Parathyroid adenoma (tissue), 2 donors: ENCODE results near the gene KLHL26.

ENCODE experiments used
- H2AFZ ChIP-seq: fragments of 300-600 bp; sonication (generic); one replicate; pipeline ENCODE4 v1.7.0; 2017; ENCODE audit warnings: antibody characterized with exemption, mild to moderate bottlenecking
- H3K27ac ChIP-seq: fragments of 300-600 bp; sonication (generic); one replicate; pipeline ENCODE4 v1.7.0; 2017
- H3K27me3 ChIP-seq: fragments of 300-600 bp; sonication (generic); one replicate; pipeline ENCODE4 v1.7.0; 2017; ENCODE audit warnings: low read length; ENCODE audit not compliant: control insufficient read depth, insufficient read depth
- H3K36me3 ChIP-seq: fragments of 300-600 bp; sonication (generic); one replicate; pipeline ENCODE4 v1.7.0; 2017; ENCODE audit warnings: low read length; ENCODE audit not compliant: control insufficient read depth, insufficient read depth
- H3K4me1 ChIP-seq: fragments of 300-600 bp; sonication (generic); one replicate; pipeline ENCODE4 v1.7.0; 2017; ENCODE audit warnings: control low read depth
- H3K4me2 ChIP-seq: fragments of 300-600 bp; sonication (generic); one replicate; pipeline ENCODE4 v1.7.0; 2017; ENCODE audit warnings: low read length
- H3K4me3 ChIP-seq: fragments of 300-600 bp; sonication (generic); one replicate; pipeline ENCODE4 v1.7.0; 2017; ENCODE audit warnings: low read depth, low read length
- H3K79me2 ChIP-seq: fragments of 300-600 bp; sonication (generic); one replicate; pipeline ENCODE4 v1.7.0; 2017; ENCODE audit warnings: control low read depth
- H3K9ac ChIP-seq: fragments of 300-600 bp; sonication (generic); one replicate; pipeline ENCODE4 v1.7.0; 2017; ENCODE audit warnings: mild to moderate bottlenecking
- H3K9me3 ChIP-seq: fragments of 300-600 bp; sonication (generic); one replicate; pipeline ENCODE4 v1.7.0; 2017; ENCODE audit warnings: low read length; ENCODE audit not compliant: control insufficient read depth
- CTCF ChIP-seq: fragments of 300-600 bp; sonication (generic); IDR thresholded peaks from one replicate; pipeline ENCODE4 v1.7.0; 2017; ENCODE audit warnings: antibody characterized with exemption, mild to moderate bottlenecking
- donor health status: primary hyperparathyroidism.

KLHL26 gene

GRCh38 chr19:18651300-18651699, 14.5 kb downstream of the KLHL26 start:
- Histone ChIP-seq H3K27me3 (no peaks in the 10 kb centered on the region), H3K4me3 (no peak overlapping the region), H3K9ac (no peak overlapping the region), H3K36me3 (no peaks in the 10 kb centered on the region), H3K4me2 (no peak overlapping the region), H2AFZ (no peak overlapping the region), H3K79me2 (peaks cover 37% of the 10 kb centered on the region), H3K9me3 (no peaks in the 10 kb centered on the region), H3K4me1 (no peaks in the 10 kb centered on the region), H3K27ac (no peak overlapping the region)
- TF ChIP-seq CTCF, result no peak

GRCh38 chr19:18651733-18652132, 14.9 kb downstream of the KLHL26 start:
- Histone ChIP-seq H3K36me3 (no peaks in the 10 kb centered on the region), H3K79me2 (peaks cover 34% of the 10 kb centered on the region), H3K4me1 (no peaks in the 10 kb centered on the region), H3K27ac (no peak overlapping the region), H3K9me3 (no peaks in the 10 kb centered on the region), H3K4me3 (no peak overlapping the region), H3K4me2 (no peak overlapping the region), H2AFZ (no peak overlapping the region), H3K27me3 (no peaks in the 10 kb centered on the region), H3K9ac (no peak overlapping the region)
- no peak for TF ChIP-seq CTCF

DNA sequence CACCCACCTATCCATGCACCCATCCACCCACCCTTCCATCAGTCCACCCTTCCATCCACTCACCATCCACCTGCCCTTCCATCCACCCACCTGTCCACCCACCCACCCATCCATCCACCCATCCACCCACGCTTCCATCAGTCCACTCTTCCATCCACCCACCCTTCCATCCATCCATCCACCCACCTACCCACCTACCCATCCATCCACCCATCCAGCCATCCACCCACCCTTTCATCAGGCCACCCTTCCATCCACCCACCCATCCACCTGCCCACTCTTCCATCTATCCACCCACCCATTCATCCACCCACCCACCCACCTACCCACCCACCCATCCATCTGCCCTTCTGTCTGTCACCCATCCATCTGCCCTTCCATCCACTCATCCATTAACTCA, 17.0 kb downstream of the KLHL26 start:
- no peaks in the 10 kb centered on the region for H3K27me3 ChIP-seq
- H3K4me1 ChIP-seq, result no peaks in the 10 kb centered on the region
- no peak overlapping the region for H3K9ac ChIP-seq
- H3K4me2 ChIP-seq, result no peak overlapping the region
- no peak overlapping the region for H3K4me3 ChIP-seq
- H3K9me3 ChIP-seq, result no peaks in the 10 kb centered on the region
- H3K36me3 ChIP-seq, result no peaks in the 10 kb centered on the region
- peaks cover 37% of the 10 kb centered on the region for H3K79me2 ChIP-seq
- no peak overlapping the region for H3K27ac ChIP-seq
- H2AFZ ChIP-seq, result no peak overlapping the region
- TF ChIP-seq CTCF, result no peak

DNA sequence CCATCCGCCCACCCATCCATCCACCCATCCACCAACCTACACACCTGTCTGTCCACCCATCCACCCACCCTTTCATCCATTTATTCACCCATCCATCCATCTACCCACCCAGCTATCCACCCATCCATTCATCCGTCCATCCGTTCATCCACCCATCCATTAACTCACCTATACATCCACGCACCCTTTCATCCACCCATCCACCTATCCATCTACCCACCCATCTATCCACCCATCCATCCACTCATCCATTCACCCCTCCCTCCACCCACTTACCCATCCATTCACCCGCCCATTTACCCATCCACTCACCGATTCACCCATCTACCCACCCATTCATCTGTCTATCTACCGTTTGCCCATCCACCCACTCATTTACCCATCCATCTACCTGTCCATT, 17.6 kb downstream of the KLHL26 start:
- no peaks in the 10 kb centered on the region for H3K4me1 ChIP-seq
- H3K27me3 ChIP-seq, result no peaks in the 10 kb centered on the region
- no peak overlapping the region for H3K4me3 ChIP-seq
- H3K9ac ChIP-seq, result no peak overlapping the region
- peaks cover 37% of the 10 kb centered on the region for H3K79me2 ChIP-seq
- no peak overlapping the region for H3K4me2 ChIP-seq
- H3K27ac ChIP-seq, result no peak overlapping the region
- no peaks in the 10 kb centered on the region for H3K9me3 ChIP-seq
- no peak for TF ChIP-seq CTCF
- no peak overlapping the region for H2AFZ ChIP-seq
- no peaks in the 10 kb centered on the region for H3K36me3 ChIP-seq

DNA sequence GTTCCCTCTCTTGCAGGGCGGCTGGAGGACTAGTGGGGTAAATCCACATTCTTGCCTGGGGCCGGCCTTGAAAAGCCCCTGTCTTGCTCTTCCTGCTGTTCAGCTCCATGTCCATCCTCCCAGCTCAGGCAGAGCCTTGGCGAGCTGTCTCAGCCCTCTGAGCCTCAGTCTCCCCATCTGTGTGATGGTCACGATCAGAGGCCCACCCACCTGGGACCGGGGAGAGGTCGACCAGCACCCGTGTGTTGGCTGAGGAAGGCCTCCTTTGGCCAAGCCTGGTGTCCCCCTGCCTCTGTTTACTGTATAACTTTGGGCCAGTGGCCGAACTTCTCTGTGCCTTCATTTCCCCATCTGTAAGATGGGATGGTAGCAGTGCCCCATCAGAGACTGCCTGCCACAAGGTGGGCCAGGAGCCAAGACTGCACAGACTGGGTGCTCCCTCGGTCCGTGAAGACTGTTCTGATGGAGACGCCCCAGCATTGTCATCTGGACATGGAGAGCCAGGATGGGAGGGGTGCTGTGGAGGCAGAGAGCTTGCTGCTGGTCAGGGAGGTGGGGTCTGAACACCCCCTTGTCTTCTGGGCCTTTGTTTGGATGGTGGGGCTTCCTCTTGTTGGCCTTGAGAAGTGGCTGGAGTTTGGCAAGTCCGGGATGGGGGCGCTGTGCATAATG, 18.5 kb downstream of the KLHL26 start:
- Histone ChIP-seq H3K27ac (no peak overlapping the region), H3K4me2 (no peak overlapping the region), H3K27me3 (no peaks in the 10 kb centered on the region), H3K9ac (no peak overlapping the region), H3K9me3 (no peaks in the 10 kb centered on the region), H3K4me3 (no peak overlapping the region), H3K36me3 (no peaks in the 10 kb centered on the region), H2AFZ (no peak overlapping the region), H3K79me2 (peaks cover 37% of the 10 kb centered on the region), H3K4me1 (no peaks in the 10 kb centered on the region)
- no peak for TF ChIP-seq CTCF
